GM23248 (cell line): Measurements from ENCODE around the gene TRPC6. TPM values are rescaled to one million over a fixed set of nuclear protein-coding genes. Genes with fewer than 3 reads are reported as not detected.

Experiments used
- DNase-seq: peaks from one replicate; pipeline ENCODE4 v3.0.0-alpha.2; 2015
- H2AFZ ChIP-seq: fragments of 200-600 bp; sonication (generic); 2 replicates; pipeline ENCODE4 v1.6.1; 2016; ENCODE audit warnings: antibody characterized with exemption
- H3F3A ChIP-seq: fragments of 200-600 bp; sonication (generic); 2 replicates; pipeline ENCODE4 v1.6.1; 2016; ENCODE audit warnings: mild to moderate bottlenecking, antibody characterized with exemption, mixed run types; ENCODE audit not compliant: insufficient read depth
- H3K27ac ChIP-seq: fragments of 200-600 bp; sonication (generic); 2 replicates; pipeline ENCODE4 v1.5.1; 2016; ENCODE audit warnings: mild to moderate bottlenecking
- H3K27me3 ChIP-seq: fragments of 200-600 bp; sonication (generic); replicated peaks from 2 replicates; pipeline ENCODE4 v1.6.1; 2016; ENCODE audit warnings: mild to moderate bottlenecking; ENCODE audit not compliant: insufficient read depth
- H3K36me3 ChIP-seq: fragments of 200-600 bp; sonication (generic); 2 replicates; pipeline ENCODE4 v1.6.1; 2016; ENCODE audit warnings: low read depth, mild to moderate bottlenecking
- H3K4me1 ChIP-seq: fragments of 200-600 bp; sonication (generic); 2 replicates; pipeline ENCODE4 v1.6.1; 2016; ENCODE audit warnings: mild to moderate bottlenecking; ENCODE audit not compliant: insufficient read depth
- H3K4me2 ChIP-seq: fragments of 200-600 bp; sonication (generic); one replicate; pipeline ENCODE4 v1.6.1; 2016; ENCODE audit warnings: mild to moderate bottlenecking; ENCODE audit not compliant: unreplicated experiment
- H3K4me3 ChIP-seq: fragments of 200-600 bp; sonication (generic); 2 replicates; pipeline ENCODE4 v1.5.1; 2016; ENCODE audit warnings: mild to moderate bottlenecking
- H3K79me2 ChIP-seq: fragments of 200-600 bp; sonication (generic); 2 replicates; pipeline ENCODE4 v1.6.1; 2016; ENCODE audit warnings: mild to moderate bottlenecking; ENCODE audit not compliant: insufficient read depth
- H3K9ac ChIP-seq: fragments of 200-600 bp; sonication (generic); 2 replicates; pipeline ENCODE4 v1.6.1; 2016; ENCODE audit warnings: mild to moderate bottlenecking
- H3K9me2 ChIP-seq: fragments of 200-600 bp; sonication (generic); 2 replicates; pipeline ENCODE4 v1.6.1; 2016; ENCODE audit warnings: mixed run types, mild to moderate bottlenecking, moderate library complexity; ENCODE audit not compliant: insufficient read depth
- H3K9me3 ChIP-seq: fragments of 200-600 bp; sonication (generic); one replicate; pipeline ENCODE4 v1.6.1; 2017; ENCODE audit warnings: low read depth
- H4K20me1 ChIP-seq: fragments of 200-600 bp; sonication (generic); 2 replicates; pipeline ENCODE4 v1.6.0; 2016; ENCODE audit not compliant: insufficient read depth
- EZH2 ChIP-seq: fragments of 200-600 bp; sonication (generic); IDR thresholded peaks from 2 replicates; pipeline ENCODE4 v1.6.1; 2018; ENCODE audit warnings: antibody characterized with exemption, mild to moderate bottlenecking; ENCODE audit not compliant: insufficient read depth, poor library complexity, severe bottlenecking
- EZH2phosphoT487 ChIP-seq: fragments of 200-600 bp; sonication (generic); IDR thresholded peaks from 2 replicates; pipeline ENCODE4 v1.6.1; 2018; ENCODE audit warnings: antibody characterized with exemption, moderate library complexity, mild to moderate bottlenecking, low read depth; ENCODE audit not compliant: insufficient read depth
- WGBS, 2 experiments: methylation state at CpG; one replicate each; pipeline ENCODE4 v1.1.6; 2015 to 2017; ENCODE audit warnings: low lambda C conversion rate in 2 of 2, low coverage in 1 of 2; ENCODE audit errors: missing lambda C conversion rate in 2 of 2; 5-methylcytosine and 5-hydroxymethylcytosine counted together
- in situ Hi-C: fragments of 300-500 bp; cut with MboI; formaldehyde crosslinking; loops from 2 replicates; pipeline ENCODE4 v1.15.0; 2020
- polyA plus RNA-seq: library from polyadenylated mRNA; unstranded; fragments of >200 nt; fragmentation: Nextera tagmentation; extraction: Ambion mirVana; gene quantifications from 2 replicates; pipeline ENCODE4 v1.2.1, GENCODE V29; 2016
- total RNA-seq: library from RNA; depleted of rRNA; stranded (reverse); fragments of >200 nt; shearing (Covaris generic); gene quantifications from 2 replicates; pipeline ENCODE4 v1.2.3, GENCODE V29; 2014

The TRPC6 gene
- total and polyA plus RNA-seq, 2 experiments from 2014 or later: 0.11 to 0.16 TPM

GRCh38 chr11:101552888-101553287 lies 30.9 kb downstream of the TRPC6 start:
- Histone ChIP-seq H3K9me2 (no peaks in the 10 kb centered on the region), H2AFZ (no peak overlapping the region), H3K4me3 (no peak overlapping the region), H3K27me3 (no peaks in the 10 kb centered on the region), H3K79me2 (no peaks in the 10 kb centered on the region), H3K9ac (no peak overlapping the region), H3K27ac (no peak overlapping the region), H3K9me3 (no peaks in the 10 kb centered on the region), H3K4me1 (no peaks in the 10 kb centered on the region), H3K4me2 (no peak overlapping the region), H3K36me3 (no peaks in the 10 kb centered on the region), H3F3A (no peaks in the 10 kb centered on the region), H4K20me1 (no peaks in the 10 kb centered on the region)
- no peak for DNase-seq
- WGBS, 2 experiments: 81 to 82% methylated on average over 2 of the region's 2 CpGs
- TF ChIP-seq EZH2phosphoT487 (no peak), EZH2 (no peak)
- in situ Hi-C loops: no loop called here

DNA sequence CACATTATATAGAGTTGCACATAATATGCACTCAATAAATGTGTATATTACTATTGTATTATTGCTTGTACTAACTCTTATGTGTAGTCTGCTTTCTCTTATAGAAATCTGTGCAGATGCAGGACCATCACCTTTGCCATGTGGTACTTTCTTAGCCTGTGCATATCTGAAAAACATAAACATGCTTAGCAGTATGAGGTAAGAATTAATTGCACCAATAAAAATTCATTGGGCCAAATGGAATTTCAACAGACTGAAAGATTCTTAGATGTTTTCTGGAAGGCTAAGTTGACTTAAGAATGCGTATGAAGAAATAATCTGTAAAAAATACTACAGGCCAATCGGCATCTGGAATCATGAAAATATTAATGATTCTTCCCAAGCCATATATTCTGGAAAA lies 55.3 kb downstream of the TRPC6 start:
- 60 to 63% methylated on average over 2 of the region's 2 CpGs for WGBS, 2 experiments
- no peaks in the 10 kb centered on the region for H4K20me1 ChIP-seq
- no peaks in the 10 kb centered on the region for H3K79me2 ChIP-seq
- no peaks in the 10 kb centered on the region for H3F3A ChIP-seq
- H3K4me1 ChIP-seq: no peaks in the 10 kb centered on the region
- no peak overlapping the region for H2AFZ ChIP-seq
- DNase-seq: no peak
- in situ Hi-C loops: no loop called here
- no peak overlapping the region for H3K27ac ChIP-seq
- H3K9me2 ChIP-seq: no peaks in the 10 kb centered on the region
- no peaks in the 10 kb centered on the region for H3K9me3 ChIP-seq
- no peaks in the 10 kb centered on the region for H3K27me3 ChIP-seq
- H3K9ac ChIP-seq: no peak overlapping the region
- no peak overlapping the region for H3K4me3 ChIP-seq
- no peaks in the 10 kb centered on the region for H3K36me3 ChIP-seq
- TF ChIP-seq EZH2phosphoT487 (no peak), EZH2 (no peak)
- H3K4me2 ChIP-seq: no peak overlapping the region

DNA sequence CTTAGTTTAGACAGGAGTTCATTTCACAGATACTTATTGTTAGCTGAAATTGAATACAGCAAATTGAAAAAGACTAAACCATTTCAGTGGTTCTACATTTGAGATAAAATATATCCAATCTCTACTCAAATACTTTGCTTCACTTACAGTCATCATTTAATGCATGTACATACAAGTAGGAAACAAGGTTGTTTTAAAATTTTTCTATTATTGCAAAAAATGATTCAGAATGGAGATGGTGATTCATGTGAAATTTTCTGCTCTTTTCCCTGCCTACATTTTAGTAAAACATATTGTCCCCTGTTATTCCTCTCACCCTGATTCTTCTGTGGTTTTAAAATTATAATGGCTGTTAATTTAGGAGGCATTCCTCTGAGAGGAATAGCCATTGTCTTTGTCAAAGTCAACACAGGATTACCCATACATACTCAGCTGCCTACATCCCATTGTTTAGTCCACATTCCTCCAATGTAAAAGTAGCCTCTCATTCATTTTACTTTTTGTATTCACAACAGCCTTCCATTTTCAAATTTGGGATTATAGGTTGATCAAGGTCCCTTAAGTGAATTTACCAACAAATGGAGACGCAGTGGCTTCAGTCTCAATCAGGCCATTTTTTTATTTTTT lies 60.1 kb downstream of the TRPC6 start:
- Histone ChIP-seq H3F3A (no peaks in the 10 kb centered on the region), H3K9me3 (no peaks in the 10 kb centered on the region), H3K9me2 (no peaks in the 10 kb centered on the region), H2AFZ (no peak overlapping the region), H3K4me3 (no peak overlapping the region), H3K27ac (no peak overlapping the region), H3K9ac (no peak overlapping the region), H3K27me3 (peaks cover 2% of the 10 kb centered on the region; the same call in 1 of the 2 replicates), H3K4me1 (no peaks in the 10 kb centered on the region), H3K4me2 (no peak overlapping the region), H4K20me1 (no peaks in the 10 kb centered on the region), H3K36me3 (no peaks in the 10 kb centered on the region), H3K79me2 (no peaks in the 10 kb centered on the region)
- TF ChIP-seq EZH2: no peak
- TF ChIP-seq EZH2phosphoT487: no peak
- DNase-seq: no peak
- WGBS, 2 experiments: 0% methylated on average over 1 of the region's 1 CpG
- in situ Hi-C loops: no loop called here

- H3K4me2 ChIP-seq: no peak overlapping the region
- H2AFZ ChIP-seq: no peak overlapping the region
- no peak overlapping the region for H3K9ac ChIP-seq
- H3K4me1 ChIP-seq: no peaks in the 10 kb centered on the region
- no peaks in the 10 kb centered on the region for H3K9me2 ChIP-seq
- H3K4me3 ChIP-seq: no peak overlapping the region
- TF ChIP-seq EZH2phosphoT487 (no peak), EZH2 (no peak)
- DNase-seq: no peak
- H3K27ac ChIP-seq: no peak overlapping the region
- H3K79me2 ChIP-seq: no peaks in the 10 kb centered on the region
- H3F3A ChIP-seq: no peaks in the 10 kb centered on the region
- no peaks in the 10 kb centered on the region for H4K20me1 ChIP-seq
- H3K27me3 ChIP-seq: peaks cover 7% of the 10 kb centered on the region; the same call in 1 of the 2 replicates
- H3K9me3 ChIP-seq: no peaks in the 10 kb centered on the region
- H3K36me3 ChIP-seq: no peaks in the 10 kb centered on the region
- in situ Hi-C loops: no loop called here
These were observed 60.6 kb downstream of the TRPC6 start for GRCh38 chr11:101523193-101523592.

DNA sequence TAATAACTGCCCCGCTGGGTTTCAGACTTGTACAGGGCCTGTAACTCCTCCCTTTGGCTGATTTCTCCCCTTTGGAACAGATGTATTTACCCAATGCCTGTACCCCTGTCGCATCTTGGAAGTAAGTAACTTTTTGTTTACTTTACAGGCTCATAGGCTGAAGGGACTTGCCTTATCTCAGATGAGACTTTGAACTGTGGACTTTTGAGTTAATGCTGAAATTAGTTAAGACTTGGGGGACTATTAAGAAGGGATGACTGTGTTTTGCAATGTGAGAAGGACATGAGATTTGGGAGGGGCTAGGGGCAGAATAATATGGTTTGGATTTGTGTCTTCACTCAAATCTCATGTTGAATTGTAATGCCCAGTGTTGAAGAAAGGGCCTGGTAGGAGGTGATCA lies 62.0 kb downstream of the TRPC6 start:
- Histone ChIP-seq H3K4me3 (no peak overlapping the region), H3F3A (no peaks in the 10 kb centered on the region), H3K9ac (no peak overlapping the region), H3K4me2 (no peak overlapping the region), H3K36me3 (no peaks in the 10 kb centered on the region), H3K79me2 (no peaks in the 10 kb centered on the region), H3K27ac (no peak overlapping the region), H2AFZ (no peak overlapping the region), H3K9me3 (no peaks in the 10 kb centered on the region), H4K20me1 (no peaks in the 10 kb centered on the region), H3K9me2 (no peaks in the 10 kb centered on the region), H3K4me1 (no peaks in the 10 kb centered on the region), H3K27me3 (peaks cover 14% of the 10 kb centered on the region)
- 38 to 47% methylated on average over 2 of the region's 2 CpGs for WGBS, 2 experiments
- TF ChIP-seq EZH2: no peak
- in situ Hi-C loops: no loop called here
- DNase-seq: no peak
